CD4-positive, alpha-beta T cell treated with Interleukin-15 for 4 hours (primary cell): ENCODE results near the gene MFAP1.
A peak's percentile ranks its signal among the peaks of the same experiment; 100 is the strongest.
"Not testable (repeated sequence)": the region's sequence is repeated elsewhere in the genome, so short reads cannot be mapped to it uniquely, and the experiment has no call there.

ENCODE experiments used
- DNase-seq: peaks from one replicate; pipeline ENCODE4 v3.0.0-alpha.2; 2020; ENCODE audit warnings: low spot score

MFAP1 gene

DNA sequence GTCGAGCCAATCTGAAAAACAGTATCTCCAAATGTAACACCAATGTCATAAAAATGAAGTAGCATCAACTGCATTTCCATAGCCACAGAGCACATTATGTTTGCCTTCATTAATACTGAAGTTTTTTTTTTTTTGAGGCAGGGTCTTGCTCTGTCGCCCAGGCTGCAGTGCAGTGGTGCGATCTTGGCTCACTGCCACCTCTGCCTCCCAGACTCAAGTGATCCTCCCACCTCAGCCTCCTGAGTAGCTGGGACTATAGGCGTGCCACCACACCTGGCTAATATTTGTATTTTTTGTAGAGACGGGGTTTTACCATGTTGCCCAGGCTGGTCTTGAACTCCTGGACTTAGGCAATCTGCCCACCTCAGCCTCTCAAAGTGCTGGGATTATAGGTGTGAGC lies 9.4 kb downstream of the MFAP1 start:
- not testable (repeated sequence) for DNase-seq

- DNase-seq: no peak
These were observed 15.4 kb downstream of the MFAP1 start for GRCh38 chr15:43808960-43809678.

- DNase-seq: no peak
These were observed 16.0 kb downstream of the MFAP1 start for GRCh38 chr15:43808435-43808950.

DNA sequence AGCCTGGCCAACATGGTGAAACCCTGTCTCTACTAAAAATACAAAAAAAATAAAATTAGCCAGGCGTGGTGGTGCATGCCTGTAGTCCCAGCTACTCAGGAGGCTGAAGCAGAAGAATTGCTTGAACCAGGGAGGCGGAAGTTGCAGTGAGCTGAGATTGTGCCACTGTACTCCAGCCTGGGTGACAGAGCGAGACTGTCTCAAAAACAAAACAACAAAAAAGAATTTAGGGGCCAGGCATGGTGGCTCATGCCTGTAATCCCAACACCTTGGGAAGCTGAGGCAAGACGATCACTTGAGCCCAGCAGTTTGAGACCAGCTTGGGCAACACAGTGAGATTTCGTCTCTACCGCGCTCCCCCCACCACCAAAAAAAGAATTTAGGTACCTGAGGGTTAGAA lies 21.8 kb downstream of the MFAP1 start:
- DNase-seq: not testable (repeated sequence)

GRCh38 chr15:43800286-43801141 lies 24.0 kb downstream of the MFAP1 start, which contains the start of gene HYPK:
HYPK (plus strand) TSS chr15:43800599; CDS start chr15:43800623, 24 bp downstream.
- DNase-seq: peak; percentile 90

GRCh38 chr15:43799945-43800285 lies 24.6 kb downstream of the MFAP1 start, which contains the start of gene SERINC4:
SERINC4 (minus strand) TSS chr15:43800220; CDS start chr15:43799986, 234 bp downstream.
- DNase-seq: no peak

DNA sequence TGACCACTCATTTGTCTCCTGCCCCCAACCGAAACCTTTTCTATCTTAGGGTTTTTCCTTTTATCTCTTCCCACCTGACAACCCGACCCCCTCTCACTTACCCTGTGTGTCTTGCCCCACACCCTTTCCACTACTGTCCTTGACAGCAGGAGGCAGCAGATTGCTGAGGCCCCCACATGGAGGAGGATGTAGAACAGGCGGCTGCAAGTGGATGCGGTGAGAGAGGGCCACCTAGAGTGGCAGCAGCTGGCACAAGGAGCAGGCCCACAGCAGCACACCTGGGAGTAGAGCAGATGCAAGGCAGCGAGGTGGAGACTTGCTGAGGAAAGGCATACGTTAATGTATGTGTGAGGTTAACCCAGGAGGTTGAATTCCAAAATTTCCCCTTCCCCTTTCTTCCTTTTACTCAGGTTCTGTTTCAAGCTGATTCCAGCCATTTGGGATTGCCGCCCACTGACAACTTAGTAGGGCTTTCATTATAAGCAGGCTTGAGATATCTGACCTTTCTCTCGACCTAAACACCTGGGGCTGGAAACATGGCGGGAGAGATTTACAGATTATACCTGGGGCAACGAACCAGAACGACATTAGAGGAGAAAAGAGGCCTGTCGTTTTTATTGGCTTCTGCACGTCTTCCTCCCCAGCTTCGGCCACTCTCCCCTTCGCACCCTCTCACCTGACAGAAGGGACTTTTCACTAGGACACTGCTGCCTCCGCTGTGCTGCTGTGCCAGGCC lies 25.1 kb downstream of the MFAP1 start:
- no peak for DNase-seq

GRCh38 chr15:43796566-43796965 lies 27.9 kb downstream of the MFAP1 start:
- DNase-seq: no peak

DNA sequence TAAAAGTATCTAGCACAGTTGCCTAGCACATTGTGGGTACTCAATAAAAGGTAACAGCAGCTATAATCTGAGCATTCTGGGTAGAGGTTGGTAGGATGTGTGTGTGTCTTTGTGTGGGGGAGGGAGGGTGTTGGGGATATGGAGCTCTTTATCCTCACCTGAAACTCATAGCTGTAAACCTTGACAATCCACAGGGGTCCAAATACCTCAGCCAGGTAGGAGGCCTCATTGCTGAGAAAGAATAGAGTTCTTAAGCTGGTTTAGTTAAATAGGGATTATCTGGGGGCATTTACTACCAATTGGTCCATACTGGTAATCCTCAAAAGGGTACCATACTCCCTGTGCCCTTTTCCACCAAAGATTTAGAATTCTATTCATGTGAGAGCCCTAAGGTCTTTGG lies 28.5 kb downstream of the MFAP1 start:
- no peak for DNase-seq

GRCh38 chr15:43795197-43795596 lies 29.3 kb downstream of the MFAP1 start:
- no peak for DNase-seq

- no peak for DNase-seq
These were observed 30.0 kb downstream of the MFAP1 start for GRCh38 chr15:43794269-43795037.

- DNase-seq: no peak
These were observed 30.8 kb downstream of the MFAP1 start for GRCh38 chr15:43793647-43794046.

DNA sequence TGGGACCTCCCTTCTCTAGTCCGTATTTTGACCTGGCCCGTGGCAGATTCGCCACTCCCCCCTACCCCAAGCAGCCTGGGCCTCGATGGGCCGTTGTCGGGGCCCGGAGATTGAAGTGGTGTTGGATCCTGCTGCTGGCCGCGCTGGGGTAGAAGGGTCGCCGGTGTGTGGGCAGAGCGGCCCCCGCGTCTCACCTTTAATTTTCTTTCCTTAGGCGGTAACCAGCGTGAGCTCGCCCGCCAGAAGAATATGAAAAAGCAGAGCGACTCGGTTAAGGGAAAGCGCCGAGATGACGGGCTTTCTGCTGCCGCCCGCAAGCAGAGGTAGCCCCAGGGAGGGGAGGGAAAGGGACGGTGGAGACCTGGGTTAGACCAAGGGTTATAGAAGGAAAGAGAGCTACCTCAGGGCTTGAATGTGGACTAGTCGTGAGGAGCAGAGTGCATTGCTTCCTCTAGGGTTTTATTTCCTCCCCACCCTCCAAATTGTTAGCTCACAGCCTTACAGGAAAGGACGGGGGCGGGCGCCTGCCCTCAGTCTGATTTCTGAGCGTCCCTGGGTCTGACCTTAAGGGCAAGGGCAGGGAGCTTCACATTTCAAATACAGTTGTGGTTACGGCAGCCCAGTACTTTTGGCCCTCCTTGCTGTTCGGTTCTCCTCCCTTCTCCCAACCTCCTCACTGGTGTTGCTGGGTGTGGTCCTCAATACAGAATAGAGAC lies 31.6 kb downstream of the MFAP1 start:
- peak; percentile 32 for DNase-seq

GRCh38 chr15:43791993-43792760 lies 32.3 kb downstream of the MFAP1 start, which contains the start of gene SERF2:
SERF2 (plus strand) TSS chr15:43792320; CDS start chr15:43792377, 57 bp downstream.
- DNase-seq: peak; percentile 100

DNA sequence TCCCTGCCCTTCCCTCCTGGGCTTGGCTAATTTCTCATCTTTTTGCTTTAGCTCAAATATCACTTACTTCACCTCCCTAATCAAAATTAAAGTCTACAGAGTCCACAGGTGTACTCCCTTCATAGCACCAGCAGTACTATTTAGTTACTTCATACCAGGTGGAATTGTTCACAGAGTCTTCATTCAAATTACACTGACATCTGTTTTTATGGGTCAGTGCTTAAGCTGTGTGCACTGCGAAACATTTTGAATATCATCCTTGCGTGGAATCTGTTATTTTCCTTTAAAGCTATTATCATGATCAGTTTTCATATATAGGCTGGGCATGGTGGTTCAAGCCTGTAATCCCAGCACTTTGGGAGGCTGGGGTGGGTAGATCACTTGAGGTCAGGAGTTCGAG lies 35.1 kb downstream of the MFAP1 start:
- no peak for DNase-seq

DNA sequence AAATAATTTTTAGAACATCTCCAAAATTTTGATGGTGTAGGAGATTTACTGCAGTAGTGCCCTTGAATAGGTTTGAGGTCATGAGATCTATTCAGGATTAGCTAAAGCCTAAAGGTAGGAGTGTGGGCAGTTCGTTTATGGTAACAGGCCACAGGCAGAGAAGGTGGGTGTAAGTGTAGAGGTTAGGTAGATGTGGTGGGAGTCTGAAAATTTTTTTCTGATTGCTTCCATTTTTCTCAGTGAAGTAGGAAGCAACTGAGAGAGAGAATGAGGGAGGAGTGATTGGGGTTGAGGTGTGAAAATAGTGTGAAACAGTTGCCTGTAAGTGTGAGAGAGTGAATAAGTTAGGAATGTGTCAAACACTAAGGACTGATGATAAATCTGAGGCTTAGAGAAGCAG lies 45.5 kb downstream of the MFAP1 start:
- DNase-seq: no peak

GRCh38 chr15:43777267-43777914 lies 47.1 kb downstream of the MFAP1 start:
- DNase-seq: peak; percentile 80

DNA sequence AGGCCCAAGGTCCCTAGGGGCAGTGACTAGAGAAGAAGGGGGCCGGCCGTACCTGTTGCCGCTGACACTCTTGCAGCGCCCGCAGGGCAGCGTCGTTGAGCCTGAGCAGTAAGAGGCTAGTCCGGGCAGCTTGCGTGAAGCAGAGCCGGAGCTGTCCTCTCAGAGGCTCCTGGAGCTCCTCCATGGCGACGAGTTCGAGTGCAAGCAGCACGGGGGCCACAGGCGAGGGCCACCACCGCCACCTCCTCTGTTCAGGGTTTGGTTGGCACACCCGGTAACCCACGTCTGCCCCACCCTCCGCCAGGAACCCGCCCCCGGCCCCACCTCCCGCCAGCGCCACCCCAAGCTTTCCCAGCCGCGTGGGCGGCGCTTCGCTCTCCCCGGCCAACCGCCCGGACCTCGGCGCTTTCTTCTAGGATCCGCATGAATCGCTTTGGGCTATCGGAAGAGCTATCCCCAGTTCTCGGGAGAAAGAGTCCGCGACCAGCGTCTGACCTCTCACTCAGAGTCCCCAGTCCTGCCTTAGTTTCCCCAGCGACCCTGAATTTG lies 47.7 kb downstream of the MFAP1 start, which contains the start of gene ELL3:
TSS of gene ELL3 (minus strand) at position 249 of the 549 bp plus-strand sequence. CDS start at position 184, 65 bp downstream.
- DNase-seq: peak; percentile 68
